Stomach (tissue), 9 donors: Measurements from ENCODE around the gene CORT. TPM values are rescaled to one million over a fixed set of nuclear protein-coding genes. Genes with fewer than 3 reads are reported as not detected.

Experiments
- DNase-seq, 2 donors: peaks; one replicate each; pipeline versions ENCODE4 v3.0.0 to v3.0.0-alpha.2; 2013 to 2019
- H3K27ac ChIP-seq, 5 donors: fragments of 200-600 bp in 4 of 5; sonication (generic) in 4 of 5; one replicate each; pipeline ENCODE4 v1.5.1; 2013 to 2019; ENCODE audit warnings: mild to moderate bottlenecking in 1 of 5, moderate library complexity in 1 of 5
- H3K27me3 ChIP-seq, 3 donors: fragments of 200-600 bp; sonication (generic); one replicate each; pipeline ENCODE4 v1.5.1; 2017 to 2019; ENCODE audit warnings: mixed run types in 1 of 3
- H3K36me3 ChIP-seq, 4 donors: fragments of 200-600 bp; sonication (generic); 1 replicate in 3 of 4; 2 replicates in 1 of 4; pipeline ENCODE4 v1.5.1; 2016 to 2019
- H3K4me1 ChIP-seq, 4 donors: fragments of 200-600 bp; sonication (generic); one replicate each; pipeline ENCODE4 v1.5.1; 2016 to 2019
- H3K4me3 ChIP-seq, 4 donors: fragments of 200-600 bp; sonication (generic) in 3 of 4; one replicate each; pipeline ENCODE4 v1.5.1; 2016 to 2019; ENCODE audit warnings: mild to moderate bottlenecking in 1 of 4
- H3K9me3 ChIP-seq, 4 donors: fragments of 200-600 bp; sonication (generic); one replicate each; pipeline ENCODE4 v1.5.1; 2016 to 2019
- CTCF ChIP-seq, 7 experiments: fragments of 450-650 bp in 4 of 7; fragments of 200-600 bp in 3 of 7; sonication (generic) in 3 of 7; IDR thresholded peaks; one replicate each; pipeline ENCODE4 v1.5.1; 2016 to 2019; ENCODE audit warnings: antibody characterized with exemption in 7 of 7, control low read depth in 2 of 7, mild to moderate bottlenecking in 1 of 7
- EP300 ChIP-seq: sonication (generic); formaldehyde crosslinking; IDR thresholded peaks from one replicate; pipeline ENCODE4 v1.6.1; 2017; ENCODE audit warnings: antibody characterized with exemption
- POLR2A ChIP-seq, 4 donors: fragments of 450-650 bp; IDR thresholded peaks; one replicate each; pipeline ENCODE4 v1.6.1; 2016; ENCODE audit warnings: antibody characterized with exemption in 4 of 4, control low read depth in 2 of 4, mild to moderate bottlenecking in 1 of 4, moderate library complexity in 1 of 4
- POLR2AphosphoS5 ChIP-seq, 3 donors: sonication (generic); formaldehyde crosslinking; IDR thresholded peaks; one replicate each; pipeline ENCODE4 v1.6.1; 2016; ENCODE audit warnings: antibody characterized with exemption in 3 of 3
- WGBS, 5 donors: extraction: QIAGEN DNeasy Blood & Tissue Kit in 3 of 5; methylation state at CpG; one replicate each; pipeline versions ENCODE4 v1.1.5 to v1.1.7; 2013 to 2018; 5-methylcytosine and 5-hydroxymethylcytosine counted together
- intact Hi-C: fragments of 100-400 bp; cut with DNase I; formaldehyde crosslinking; loops from one replicate; pipeline ENCODE4 v1.15.1; 2023; ENCODE audit warnings: low total_unique reads
- polyA plus RNA-seq, 3 donors: library from polyadenylated mRNA; stranded (reverse); fragments of 200-250 nt; gene quantifications; one replicate each; pipeline ENCODE4 v1.2.3, GENCODE V29; 2013
- total RNA-seq, 5 donors: library from RNA; depleted of rRNA; stranded (reverse); fragments of >200 nt; gene quantifications; one replicate each; pipeline versions ENCODE4 v1.1.0 to v1.2.3, GENCODE V29; 2014 to 2016
- donor health status: healthy with polysubstance abuse.
- donor health status: Bipolar disorder and iron deficiency.
- donor health status: healthy.

CORT gene
- total and polyA plus RNA-seq, 8 donors, result 0.40 to 4.0 (median 1.7) TPM; not detected in 4

- peak in 1 of 2 donors; percentile 69 for DNase-seq
- no peak overlapping the region for H3K4me3 ChIP-seq
- peaks cover 6 to 19% (median 9%) of the 10 kb centered on the region in 4 donors for H3K4me1 ChIP-seq
- H3K27ac ChIP-seq, result peak overlapping the region in 2 of 5 donors; percentile 8 to 17
- intact Hi-C loops, result no loop called here
- peaks cover 30 to 62% (median 53%) of the 10 kb centered on the region in 4 donors for H3K36me3 ChIP-seq
- H3K9me3 ChIP-seq, result no peaks in the 10 kb centered on the region
- TF ChIP-seq POLR2A (IDR thresholded peaks at IDR 0.05), result no peak
- peak in 1 of 3 donors; percentile 27 for TF ChIP-seq POLR2AphosphoS5 (IDR thresholded peaks at IDR 0.05)
- no peaks in the 10 kb centered on the region for H3K27me3 ChIP-seq
- 28 to 50% (median 39%) methylated on average over 3 of the region's 3 CpGs for WGBS, 5 donors
Observed at GRCh38 chr1:10459184-10459583, 9.4 kb downstream of the CORT start.

GRCh38 chr1:10467078-10467477, 17.2 kb downstream of the CORT start:
- Histone ChIP-seq H3K4me3 (no peak overlapping the region), H3K36me3 (peaks cover 55 to 75% (median 74%) of the 10 kb centered on the region in 4 donors), H3K27ac (no peak overlapping the region), H3K9me3 (no peaks in the 10 kb centered on the region), H3K4me1 (peaks cover 10 to 15% (median 13%) of the 10 kb centered on the region in 4 donors), H3K27me3 (no peaks in the 10 kb centered on the region)
- no peak for DNase-seq
- 89 to 98% (median 98%) methylated on average over 2 of the region's 2 CpGs for WGBS, 5 donors
- intact Hi-C loops, result no loop called here
- TF ChIP-seq EP300 (no peak), CTCF (IDR thresholded peaks at IDR 0.05) (no peak), POLR2A (IDR thresholded peaks at IDR 0.05) (no peak), POLR2AphosphoS5 (IDR thresholded peaks at IDR 0.05) (no peak)

- Histone ChIP-seq H3K27me3 (no peaks in the 10 kb centered on the region), H3K4me3 (no peak overlapping the region), H3K27ac (no peak overlapping the region), H3K36me3 (peaks cover 27 to 46% (median 44%) of the 10 kb centered on the region in 4 donors), H3K9me3 (no peaks in the 10 kb centered on the region), H3K4me1 (peaks cover 10 to 33% (median 24%) of the 10 kb centered on the region in 4 donors)
- WGBS, 5 donors, result 95 to 99% (median 97%) methylated on average over 4 of the region's 4 CpGs
- intact Hi-C loops, result no loop called here
- DNase-seq, result no peak
- TF ChIP-seq POLR2AphosphoS5 (IDR thresholded peaks at IDR 0.05) (no peak), EP300 (no peak), POLR2A (IDR thresholded peaks at IDR 0.05) (no peak), CTCF (IDR thresholded peaks at IDR 0.05) (no peak)
Observed at GRCh38 chr1:10470043-10470442, 20.2 kb downstream of the CORT start.

- Histone ChIP-seq H3K4me1 (peaks cover 22 to 47% (median 39%) of the 10 kb centered on the region in 4 donors), H3K36me3 (peaks cover 12 to 30% (median 28%) of the 10 kb centered on the region in 4 donors), H3K9me3 (no peaks in the 10 kb centered on the region), H3K27ac (peak overlapping the region; percentile 82 to 86 (median 83)), H3K4me3 (peak overlapping the region; percentile 74 to 93 (median 85)), H3K27me3 (no peaks in the 10 kb centered on the region)
- no peak for DNase-seq
- WGBS, 5 donors, result 6 to 13% (median 10%) methylated on average over 21 to 23 of the region's 23 CpGs
- no peak for TF ChIP-seq EP300
- TF ChIP-seq CTCF (IDR thresholded peaks at IDR 0.05), result no peak
- no peak for TF ChIP-seq POLR2A (IDR thresholded peaks at IDR 0.05)
- TF ChIP-seq POLR2AphosphoS5 (IDR thresholded peaks at IDR 0.05), result no peak
- intact Hi-C loops, result no loop called here
Observed at GRCh38 chr1:10471411-10472219, 21.8 kb downstream of the CORT start.
